HEK293 (cell line): ENCODE measurements around the gene SERPINH1.

ENCODE experiments used
- CTCF ChIP-seq: fragments of 450-650 bp; formaldehyde crosslinking; IDR thresholded peaks from 2 replicates; pipeline ENCODE4 v1.5.1; 2016; ENCODE audit warnings: missing biosample characterization, missing genetic modification characterization
- ZBTB7A ChIP-seq: fragments of 450-650 bp; formaldehyde crosslinking; IDR thresholded peaks from 2 replicates; pipeline ENCODE4 v1.5.1; 2016; ENCODE audit warnings: low read depth, missing biosample characterization, missing genetic modification characterization
- ZNF214 ChIP-seq: fragments of 450-650 bp; formaldehyde crosslinking; IDR thresholded peaks from 2 replicates; pipeline ENCODE4 v1.5.1; 2017; ENCODE audit warnings: missing biosample characterization, mild to moderate bottlenecking, missing genetic modification characterization, borderline replicate concordance
- ZNF274 ChIP-seq, 2 experiments: fragments of 200-500 bp in 1 of 2; fragments of 450-650 bp in 1 of 2; sonication (Bioruptor generic) in 1 of 2; formaldehyde crosslinking in 1 of 2; IDR thresholded peaks; 2 replicates each; pipeline versions ENCODE4 v1.5.1 to v1.6.1; 2014 to 2016; ENCODE audit warnings: borderline replicate concordance in 1 of 2, inconsistent platforms in 1 of 2, low read length in 1 of 2, missing biosample characterization in 1 of 2, missing genetic modification characterization in 1 of 2

- TF ChIP-seq ZNF274 (IDR thresholded peaks at IDR 0.05; ENCODE audit: low read length) (no peak), ZNF274 (tag by site-specific recombination; IDR thresholded peaks at IDR 0.05; ENCODE audit: borderline replicate concordance) (no peak), ZBTB7A (tag by site-specific recombination) (no peak), CTCF (tag by site-specific recombination) (no peak), ZNF214 (tag by site-specific recombination) (no peak)
These were observed 2.9 kb upstream of the SERPINH1 start for GRCh38 chr11:75558939-75559843.
